Muscle of leg (tissue), 11 donors: Measurements from ENCODE around the gene KCNB1. TPM values are rescaled to one million over a fixed set of nuclear protein-coding genes. Genes with fewer than 3 reads are reported as not detected.

Source experiments
- DNase-seq: peaks from one replicate; pipeline ENCODE4 v3.0.0; 2013
- H3K27ac ChIP-seq: one replicate; pipeline ENCODE4 v1.5.1; 2013; ENCODE audit warnings: mild to moderate bottlenecking, low read length, control low read depth
- H3K27me3 ChIP-seq: one replicate; pipeline ENCODE4 v1.6.1; 2013; ENCODE audit warnings: low read length; ENCODE audit not compliant: control insufficient read depth, insufficient read depth
- H3K36me3 ChIP-seq: one replicate; pipeline ENCODE4 v1.6.1; 2013; ENCODE audit warnings: low read length; ENCODE audit not compliant: control insufficient read depth, insufficient read depth
- H3K4me1 ChIP-seq: one replicate; pipeline ENCODE4 v1.6.1; 2013; ENCODE audit warnings: low read length; ENCODE audit not compliant: control insufficient read depth, insufficient read depth
- H3K4me3 ChIP-seq: one replicate; pipeline ENCODE4 v1.5.1; 2013; ENCODE audit warnings: low read length, control low read depth
- H3K9me3 ChIP-seq: replicated peaks from 2 replicates; pipeline ENCODE4 v1.6.1; 2013; ENCODE audit warnings: low read depth, low read length; ENCODE audit not compliant: control insufficient read depth
- WGBS: methylation state at CpG from one replicate; pipeline ENCODE4 v1.1.5; 2013; ENCODE audit warnings: missing lambda C conversion rate; ENCODE audit not compliant: insufficient coverage; 5-methylcytosine and 5-hydroxymethylcytosine counted together
- polyA plus RNA-seq, 8 donors: library from polyadenylated mRNA; unstranded; fragments of 120-200 nt; gene quantifications; one replicate each; pipeline versions ENCODE4 v1.2.1 to v1.2.3, GENCODE V29; 2013; ENCODE audit warnings: inconsistent platforms in 1 of 8, low replicate concordance in 1 of 8; ENCODE audit not compliant: insufficient read length in 8 of 8, insufficient read depth in 1 of 8
- total RNA-seq: library from RNA; stranded (reverse); fragments of 120-200 nt; gene quantifications from one replicate; pipeline ENCODE4 v1.2.4, GENCODE V29; 2013

Gene KCNB1
- total and polyA plus RNA-seq, 9 donors = 2.7 to 8.7 (median 5.4) TPM

GRCh38 chr20:49447946-49448809 lies 34.3 kb downstream of the KCNB1 start:
- Histone ChIP-seq H3K4me3 (no peak overlapping the region), H3K4me1 (peaks cover 51% of the 10 kb centered on the region), H3K36me3 (no peaks in the 10 kb centered on the region), H3K9me3 (no peaks in the 10 kb centered on the region), H3K27me3 (no peaks in the 10 kb centered on the region), H3K27ac (no peak overlapping the region)
- DNase-seq = peak; percentile 76
- WGBS = 32% methylated on average over 4 of the region's 5 CpGs

GRCh38 chr20:49447364-49447763 lies 35.1 kb downstream of the KCNB1 start:
- 70% methylated on average over 3 of the region's 6 CpGs for WGBS
- Histone ChIP-seq H3K4me1 (peaks cover 49% of the 10 kb centered on the region), H3K9me3 (no peaks in the 10 kb centered on the region), H3K4me3 (no peak overlapping the region), H3K27me3 (no peaks in the 10 kb centered on the region), H3K36me3 (no peaks in the 10 kb centered on the region), H3K27ac (peak overlapping the region; percentile 65)
- no peak for DNase-seq

- Histone ChIP-seq H3K9me3 (no peaks in the 10 kb centered on the region), H3K4me1 (peaks cover 43% of the 10 kb centered on the region), H3K4me3 (no peak overlapping the region), H3K27ac (peak overlapping the region; percentile 65), H3K27me3 (no peaks in the 10 kb centered on the region), H3K36me3 (no peaks in the 10 kb centered on the region)
- WGBS = 10% methylated on average over 2 of the region's 5 CpGs
- DNase-seq = peak; percentile 92
Measured at GRCh38 chr20:49446808-49447207, 35.7 kb downstream of the KCNB1 start.

- no peaks in the 10 kb centered on the region for H3K27me3 ChIP-seq
- 94% methylated on average over 3 of the region's 3 CpGs for WGBS
- H3K4me3 ChIP-seq = no peak overlapping the region
- H3K36me3 ChIP-seq = no peaks in the 10 kb centered on the region
- peaks cover 43% of the 10 kb centered on the region for H3K4me1 ChIP-seq
- DNase-seq = no peak
- no peak overlapping the region for H3K27ac ChIP-seq
- no peaks in the 10 kb centered on the region for H3K9me3 ChIP-seq
Measured at GRCh38 chr20:49446080-49446479, 36.4 kb downstream of the KCNB1 start.

GRCh38 chr20:49445176-49445575 lies 37.3 kb downstream of the KCNB1 start:
- WGBS = 0% methylated on average over 3 of the region's 5 CpGs
- Histone ChIP-seq H3K36me3 (no peaks in the 10 kb centered on the region), H3K9me3 (no peaks in the 10 kb centered on the region), H3K27me3 (no peaks in the 10 kb centered on the region), H3K4me1 (peaks cover 40% of the 10 kb centered on the region), H3K27ac (no peak overlapping the region), H3K4me3 (no peak overlapping the region)
- DNase-seq = no peak

GRCh38 chr20:49444553-49444990 lies 37.9 kb downstream of the KCNB1 start:
- Histone ChIP-seq H3K4me3 (no peak overlapping the region), H3K4me1 (peaks cover 35% of the 10 kb centered on the region), H3K27me3 (no peaks in the 10 kb centered on the region), H3K27ac (no peak overlapping the region), H3K9me3 (no peaks in the 10 kb centered on the region), H3K36me3 (no peaks in the 10 kb centered on the region)
- WGBS = 95% methylated on average over 1 of the region's 1 CpG
- no peak for DNase-seq

GRCh38 chr20:49437057-49437456 lies 45.4 kb downstream of the KCNB1 start:
- H3K4me1 ChIP-seq = no peaks in the 10 kb centered on the region
- H3K27me3 ChIP-seq = no peaks in the 10 kb centered on the region
- no peak for DNase-seq
- H3K4me3 ChIP-seq = no peak overlapping the region
- H3K27ac ChIP-seq = no peak overlapping the region
- no peaks in the 10 kb centered on the region for H3K36me3 ChIP-seq
- WGBS = 87% methylated on average over 3 of the region's 3 CpGs
- H3K9me3 ChIP-seq = no peaks in the 10 kb centered on the region

GRCh38 chr20:49435639-49436038 lies 46.8 kb downstream of the KCNB1 start:
- H3K4me3 ChIP-seq = no peak overlapping the region
- no peak for DNase-seq
- no peaks in the 10 kb centered on the region for H3K27me3 ChIP-seq
- no peaks in the 10 kb centered on the region for H3K9me3 ChIP-seq
- H3K36me3 ChIP-seq = no peaks in the 10 kb centered on the region
- WGBS = 85% methylated on average over 5 of the region's 5 CpGs
- H3K27ac ChIP-seq = no peak overlapping the region
- H3K4me1 ChIP-seq = no peaks in the 10 kb centered on the region

GRCh38 chr20:49433333-49433732 lies 49.1 kb downstream of the KCNB1 start:
- no peak for DNase-seq
- Histone ChIP-seq H3K4me3 (no peak overlapping the region), H3K4me1 (no peaks in the 10 kb centered on the region), H3K36me3 (no peaks in the 10 kb centered on the region), H3K9me3 (no peaks in the 10 kb centered on the region), H3K27me3 (no peaks in the 10 kb centered on the region), H3K27ac (no peak overlapping the region)
- WGBS = 62% methylated on average over 9 of the region's 10 CpGs

- Histone ChIP-seq H3K9me3 (no peaks in the 10 kb centered on the region), H3K4me1 (peaks cover 5% of the 10 kb centered on the region), H3K27ac (no peak overlapping the region), H3K36me3 (no peaks in the 10 kb centered on the region), H3K4me3 (no peak overlapping the region), H3K27me3 (no peaks in the 10 kb centered on the region)
- no peak for DNase-seq
- no CpG with 5 or more reads among the region's 3 CpGs for WGBS
Measured at GRCh38 chr20:49432550-49432949, 49.9 kb downstream of the KCNB1 start.
